ENCODE measurements around the gene RNF151. TPM values are rescaled to one million over a fixed set of nuclear protein-coding genes. Genes with fewer than 3 reads are reported as not detected.

Gene RNF151
- total and polyA plus RNA-seq, 2 of the 13 experiments (the other 11 are each of a cell fraction or from before 2014, with no cell fraction given): not detected

DNA sequence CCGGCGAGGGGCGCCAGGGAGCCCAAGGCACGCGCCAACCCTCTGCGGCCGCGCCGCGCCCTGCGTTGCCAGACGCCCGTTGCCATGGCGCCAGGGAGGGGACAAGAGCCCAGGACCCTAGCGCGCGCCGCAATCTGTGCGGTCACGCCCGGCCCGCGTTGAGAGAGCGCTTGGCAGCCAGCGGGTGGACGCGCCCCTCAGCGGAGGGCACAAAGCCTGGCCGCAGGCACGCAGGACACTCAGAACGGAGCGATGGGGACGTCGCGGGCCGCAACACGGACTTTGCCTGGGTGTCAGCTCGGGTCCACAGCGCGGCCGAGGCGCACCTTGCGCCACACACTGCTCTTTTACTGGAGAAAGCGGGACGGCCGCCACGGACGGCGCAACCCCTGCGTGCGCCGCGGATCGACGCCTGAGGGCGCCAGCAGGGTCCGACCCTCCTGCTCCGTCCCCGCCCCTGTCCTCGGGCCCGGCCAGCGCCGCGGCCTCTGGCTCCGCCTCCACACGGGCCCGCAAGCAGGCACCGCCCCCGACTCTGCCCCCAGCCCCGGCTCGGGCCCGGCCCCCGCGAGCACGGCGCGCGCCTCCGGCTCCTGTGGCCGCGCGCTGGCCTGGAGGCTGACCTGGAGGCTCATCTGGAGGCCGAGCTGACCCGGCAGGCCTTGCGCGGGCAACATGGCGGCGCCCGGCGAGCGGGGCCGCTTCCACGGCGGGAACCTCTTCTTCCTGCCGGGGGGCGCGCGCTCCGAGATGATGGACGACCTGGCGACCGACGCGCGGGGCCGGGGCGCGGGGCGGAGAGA lies 17.1 kb downstream of the RNF151 start, which contains the start of gene GFER (continued):
- TF ChIP-seq, protein P1, sequence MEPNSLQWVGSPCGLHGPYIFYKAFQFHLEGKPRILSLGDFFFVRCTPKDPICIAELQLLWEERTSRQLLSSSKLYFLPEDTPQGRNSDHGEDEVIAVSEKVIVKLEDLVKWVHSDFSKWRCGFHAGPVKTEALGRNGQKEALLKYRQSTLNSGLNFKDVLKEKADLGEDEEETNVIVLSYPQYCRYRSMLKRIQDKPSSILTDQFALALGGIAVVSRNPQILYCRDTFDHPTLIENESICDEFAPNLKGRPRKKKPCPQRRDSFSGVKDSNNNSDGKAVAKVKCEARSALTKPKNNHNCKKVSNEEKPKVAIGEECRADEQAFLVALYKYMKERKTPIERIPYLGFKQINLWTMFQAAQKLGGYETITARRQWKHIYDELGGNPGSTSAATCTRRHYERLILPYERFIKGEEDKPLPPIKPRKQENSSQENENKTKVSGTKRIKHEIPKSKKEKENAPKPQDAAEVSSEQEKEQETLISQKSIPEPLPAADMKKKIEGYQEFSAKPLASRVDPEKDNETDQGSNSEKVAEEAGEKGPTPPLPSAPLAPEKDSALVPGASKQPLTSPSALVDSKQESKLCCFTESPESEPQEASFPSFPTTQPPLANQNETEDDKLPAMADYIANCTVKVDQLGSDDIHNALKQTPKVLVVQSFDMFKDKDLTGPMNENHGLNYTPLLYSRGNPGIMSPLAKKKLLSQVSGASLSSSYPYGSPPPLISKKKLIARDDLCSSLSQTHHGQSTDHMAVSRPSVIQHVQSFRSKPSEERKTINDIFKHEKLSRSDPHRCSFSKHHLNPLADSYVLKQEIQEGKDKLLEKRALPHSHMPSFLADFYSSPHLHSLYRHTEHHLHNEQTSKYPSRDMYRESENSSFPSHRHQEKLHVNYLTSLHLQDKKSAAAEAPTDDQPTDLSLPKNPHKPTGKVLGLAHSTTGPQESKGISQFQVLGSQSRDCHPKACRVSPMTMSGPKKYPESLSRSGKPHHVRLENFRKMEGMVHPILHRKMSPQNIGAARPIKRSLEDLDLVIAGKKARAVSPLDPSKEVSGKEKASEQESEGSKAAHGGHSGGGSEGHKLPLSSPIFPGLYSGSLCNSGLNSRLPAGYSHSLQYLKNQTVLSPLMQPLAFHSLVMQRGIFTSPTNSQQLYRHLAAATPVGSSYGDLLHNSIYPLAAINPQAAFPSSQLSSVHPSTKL (CRISPR knock-in tag; IDR thresholded peaks at IDR 0.05): peak; percentile 9; the same call in 1 of the 2 replicates
- TF ChIP-seq, protein P2, sequence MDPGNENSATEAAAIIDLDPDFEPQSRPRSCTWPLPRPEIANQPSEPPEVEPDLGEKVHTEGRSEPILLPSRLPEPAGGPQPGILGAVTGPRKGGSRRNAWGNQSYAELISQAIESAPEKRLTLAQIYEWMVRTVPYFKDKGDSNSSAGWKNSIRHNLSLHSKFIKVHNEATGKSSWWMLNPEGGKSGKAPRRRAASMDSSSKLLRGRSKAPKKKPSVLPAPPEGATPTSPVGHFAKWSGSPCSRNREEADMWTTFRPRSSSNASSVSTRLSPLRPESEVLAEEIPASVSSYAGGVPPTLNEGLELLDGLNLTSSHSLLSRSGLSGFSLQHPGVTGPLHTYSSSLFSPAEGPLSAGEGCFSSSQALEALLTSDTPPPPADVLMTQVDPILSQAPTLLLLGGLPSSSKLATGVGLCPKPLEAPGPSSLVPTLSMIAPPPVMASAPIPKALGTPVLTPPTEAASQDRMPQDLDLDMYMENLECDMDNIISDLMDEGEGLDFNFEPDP (CRISPR knock-in tag; conservative IDR thresholded peaks at IDR 0.05): no peak
- TF ChIP-seq ZSCAN30 (CRISPR knock-in tag; IDR thresholded peaks at IDR 0.05): no peak
- TF ChIP-seq, protein P3, sequence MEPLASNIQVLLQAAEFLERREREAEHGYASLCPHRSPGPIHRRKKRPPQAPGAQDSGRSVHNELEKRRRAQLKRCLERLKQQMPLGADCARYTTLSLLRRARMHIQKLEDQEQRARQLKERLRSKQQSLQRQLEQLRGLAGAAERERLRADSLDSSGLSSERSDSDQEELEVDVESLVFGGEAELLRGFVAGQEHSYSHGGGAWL (CRISPR knock-in tag; IDR thresholded peaks at IDR 0.05): peak; percentile 80
- no peak for TF ChIP-seq PPARG (CRISPR knock-in tag; conservative IDR thresholded peaks at IDR 0.05)
- TF ChIP-seq XRCC5 (optimal IDR thresholded peaks at IDR 0.05; ENCODE audit: low read length): peak; percentile 82
- TF ChIP-seq SMYD3 (CRISPR knock-in tag; IDR thresholded peaks at IDR 0.05): no peak
- TF ChIP-seq, protein P4, sequence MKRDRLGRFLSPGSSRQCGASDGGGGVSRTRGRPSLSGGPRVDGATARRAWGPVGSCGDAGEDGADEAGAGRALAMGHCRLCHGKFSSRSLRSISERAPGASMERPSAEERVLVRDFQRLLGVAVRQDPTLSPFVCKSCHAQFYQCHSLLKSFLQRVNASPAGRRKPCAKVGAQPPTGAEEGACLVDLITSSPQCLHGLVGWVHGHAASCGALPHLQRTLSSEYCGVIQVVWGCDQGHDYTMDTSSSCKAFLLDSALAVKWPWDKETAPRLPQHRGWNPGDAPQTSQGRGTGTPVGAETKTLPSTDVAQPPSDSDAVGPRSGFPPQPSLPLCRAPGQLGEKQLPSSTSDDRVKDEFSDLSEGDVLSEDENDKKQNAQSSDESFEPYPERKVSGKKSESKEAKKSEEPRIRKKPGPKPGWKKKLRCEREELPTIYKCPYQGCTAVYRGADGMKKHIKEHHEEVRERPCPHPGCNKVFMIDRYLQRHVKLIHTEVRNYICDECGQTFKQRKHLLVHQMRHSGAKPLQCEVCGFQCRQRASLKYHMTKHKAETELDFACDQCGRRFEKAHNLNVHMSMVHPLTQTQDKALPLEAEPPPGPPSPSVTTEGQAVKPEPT (CRISPR knock-in tag; IDR thresholded peaks at IDR 0.05; ENCODE audit: low read depth): peak; percentile 32; the same call in 1 of the 2 replicates
- TF ChIP-seq ZMYM4 (CRISPR knock-in tag; IDR thresholded peaks at IDR 0.05): peak; percentile 46
- no peak for TF ChIP-seq ZNF34 (CRISPR knock-in tag; IDR thresholded peaks at IDR 0.05; ENCODE audit: borderline replicate concordance)
- TF ChIP-seq DMAP1 (CRISPR knock-in tag; IDR thresholded peaks at IDR 0.05): peak; percentile 66
- TF ChIP-seq, protein P5, sequence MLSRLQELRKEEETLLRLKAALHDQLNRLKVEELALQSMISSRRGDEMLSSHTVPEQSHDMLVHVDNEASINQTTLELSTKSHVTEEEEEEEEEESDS (CRISPR knock-in tag; IDR thresholded peaks at IDR 0.05; ENCODE audit: borderline replicate concordance): no peak
- peak; percentile 52 for TF ChIP-seq SALL1 (CRISPR knock-in tag; IDR thresholded peaks at IDR 0.05)
- no peak for TF ChIP-seq SOX6 (IDR thresholded peaks at IDR 0.05)
- TF ChIP-seq SOX6 (CRISPR knock-in tag; IDR thresholded peaks at IDR 0.05): peak; percentile 59; the same call in 1 of the 2 replicates
- TF ChIP-seq HHEX (CRISPR knock-in tag; IDR thresholded peaks at IDR 0.05): no peak
- TF ChIP-seq, protein P6, sequence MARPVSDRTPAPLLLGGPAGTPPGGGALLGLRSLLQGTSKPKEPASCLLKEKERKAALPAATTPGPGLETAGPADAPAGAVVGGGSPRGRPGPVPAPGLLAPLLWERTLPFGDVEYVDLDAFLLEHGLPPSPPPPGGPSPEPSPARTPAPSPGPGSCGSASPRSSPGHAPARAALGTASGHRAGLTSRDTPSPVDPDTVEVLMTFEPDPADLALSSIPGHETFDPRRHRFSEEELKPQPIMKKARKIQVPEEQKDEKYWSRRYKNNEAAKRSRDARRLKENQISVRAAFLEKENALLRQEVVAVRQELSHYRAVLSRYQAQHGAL (CRISPR knock-in tag; IDR thresholded peaks at IDR 0.05; ENCODE audit: not compliant biosample characterization): peak; percentile 37
- peak; percentile 69; the same call in 1 of the 2 replicates for TF ChIP-seq SAFB2 (CRISPR knock-in tag; IDR thresholded peaks at IDR 0.05; ENCODE audit: borderline replicate concordance, low read depth)
- TF ChIP-seq ZNF672 (CRISPR knock-in tag; IDR thresholded peaks at IDR 0.05): 0 out of 2 replicates have a peak, but pooled peaks have one; percentile 61

Data from HepG2 (cell line).